Osteocyte (in vitro differentiated cells): ENCODE results near the gene HPCAL1. TPM values are rescaled to one million over a fixed set of nuclear protein-coding genes. Genes with fewer than 3 reads are reported as not detected.

Experiments used
- DNase-seq: peaks from one replicate; pipeline ENCODE4 v3.0.0; 2021; ENCODE audit warnings: mixed read lengths; ENCODE audit not compliant: unreplicated experiment; ENCODE audit errors: extremely low spot score
- H3K27ac Mint-ChIP-seq: one replicate; pipeline ENCODE4 v1.8.0; 2021; ENCODE audit warnings: mild to moderate bottlenecking, mixed read lengths; ENCODE audit not compliant: unreplicated experiment
- H3K27me3 Mint-ChIP-seq: one replicate; pipeline ENCODE4 v1.8.0; 2021; ENCODE audit warnings: mixed read lengths; ENCODE audit not compliant: unreplicated experiment
- H3K36me3 Mint-ChIP-seq: one replicate; pipeline ENCODE4 v1.8.0; 2021; ENCODE audit warnings: mixed read lengths; ENCODE audit not compliant: unreplicated experiment
- H3K4me1 Mint-ChIP-seq: one replicate; pipeline ENCODE4 v1.8.0; 2021; ENCODE audit warnings: mixed read lengths; ENCODE audit not compliant: unreplicated experiment
- H3K4me3 Mint-ChIP-seq: one replicate; pipeline ENCODE4 v1.8.0; 2021; ENCODE audit warnings: mild to moderate bottlenecking, moderate library complexity, mixed read lengths; ENCODE audit not compliant: unreplicated experiment
- H3K9me3 Mint-ChIP-seq: one replicate; pipeline ENCODE4 v1.8.0; 2021; ENCODE audit warnings: mixed read lengths; ENCODE audit not compliant: unreplicated experiment
- CTCF ChIP-seq: fragments of 200-600 bp; sonication (generic); IDR thresholded peaks from 2 replicates; pipeline ENCODE4 v1.5.0; 2021; ENCODE audit warnings: antibody characterized with exemption, mild to moderate bottlenecking, moderate library complexity
- total RNA-seq: library from RNA; stranded (reverse); gene quantifications from 2 replicates; pipeline ENCODE4 v1.2.1, GENCODE V29; 2021

The HPCAL1 gene
- total RNA-seq, 1 donor from 2014 or later, result 56.8 TPM

- Mint-ChIP-seq H3K4me1 (peaks cover 4% of the 10 kb centered on the region), H3K27me3 (no peaks in the 10 kb centered on the region), H3K27ac (no peak overlapping the region), H3K9me3 (no peaks in the 10 kb centered on the region), H3K4me3 (no peak overlapping the region), H3K36me3 (no peaks in the 10 kb centered on the region)
- no peak for TF ChIP-seq CTCF
- no peak for DNase-seq
Observed at GRCh38 chr2:10362898-10363454, 60.3 kb downstream of the HPCAL1 start.

GRCh38 chr2:10363861-10364610, 61.3 kb downstream of the HPCAL1 start:
- no peak overlapping the region for H3K27ac Mint-ChIP-seq
- no peak overlapping the region for H3K4me3 Mint-ChIP-seq
- H3K9me3 Mint-ChIP-seq, result no peaks in the 10 kb centered on the region
- no peaks in the 10 kb centered on the region for H3K27me3 Mint-ChIP-seq
- H3K4me1 Mint-ChIP-seq, result peaks cover 4% of the 10 kb centered on the region
- DNase-seq, result no peak
- no peak for TF ChIP-seq CTCF
- no peaks in the 10 kb centered on the region for H3K36me3 Mint-ChIP-seq

- Mint-ChIP-seq H3K27ac (no peak overlapping the region), H3K4me3 (no peak overlapping the region), H3K36me3 (no peaks in the 10 kb centered on the region), H3K4me1 (peaks cover 8% of the 10 kb centered on the region), H3K27me3 (no peaks in the 10 kb centered on the region), H3K9me3 (no peaks in the 10 kb centered on the region)
- TF ChIP-seq CTCF, result no peak
- DNase-seq, result no peak
Observed at GRCh38 chr2:10365412-10365811, 62.7 kb downstream of the HPCAL1 start.

GRCh38 chr2:10366601-10367270, 64.0 kb downstream of the HPCAL1 start:
- no peak for TF ChIP-seq CTCF
- H3K9me3 Mint-ChIP-seq, result no peaks in the 10 kb centered on the region
- H3K36me3 Mint-ChIP-seq, result no peaks in the 10 kb centered on the region
- no peak overlapping the region for H3K4me3 Mint-ChIP-seq
- no peaks in the 10 kb centered on the region for H3K27me3 Mint-ChIP-seq
- no peak overlapping the region for H3K27ac Mint-ChIP-seq
- H3K4me1 Mint-ChIP-seq, result peaks cover 6% of the 10 kb centered on the region
- no peak for DNase-seq
